DOHH2 (cell line): ENCODE results near the gene ASH1L.

Experiments
- CTCF ChIP-seq: fragments of 200-600 bp; sonication (generic); IDR thresholded peaks from one replicate; pipeline ENCODE4 v1.5.1; 2014; ENCODE audit warnings: antibody characterized with exemption, mild to moderate bottlenecking, low read depth, low read length; ENCODE audit not compliant: poor library complexity, severe bottlenecking
- EZH2phosphoT487 ChIP-seq: fragments of 200-600 bp; sonication (generic); IDR thresholded peaks from 2 replicates; pipeline ENCODE4 v1.6.1; 2017; ENCODE audit warnings: borderline replicate concordance, mild to moderate bottlenecking, antibody characterized with exemption, low read length, moderate library complexity, mixed read lengths

- no peak for TF ChIP-seq CTCF
- TF ChIP-seq EZH2phosphoT487: no peak
These were observed 83.4 kb downstream of the ASH1L start for GRCh38 chr1:155479205-155479604.
